Measurements from ENCODE around the gene CYLD.

Gene CYLD

GRCh38 chr16:50822671-50823070 lies 80.8 kb downstream of the CYLD start:
- no peak for DNase-seq

DNA sequence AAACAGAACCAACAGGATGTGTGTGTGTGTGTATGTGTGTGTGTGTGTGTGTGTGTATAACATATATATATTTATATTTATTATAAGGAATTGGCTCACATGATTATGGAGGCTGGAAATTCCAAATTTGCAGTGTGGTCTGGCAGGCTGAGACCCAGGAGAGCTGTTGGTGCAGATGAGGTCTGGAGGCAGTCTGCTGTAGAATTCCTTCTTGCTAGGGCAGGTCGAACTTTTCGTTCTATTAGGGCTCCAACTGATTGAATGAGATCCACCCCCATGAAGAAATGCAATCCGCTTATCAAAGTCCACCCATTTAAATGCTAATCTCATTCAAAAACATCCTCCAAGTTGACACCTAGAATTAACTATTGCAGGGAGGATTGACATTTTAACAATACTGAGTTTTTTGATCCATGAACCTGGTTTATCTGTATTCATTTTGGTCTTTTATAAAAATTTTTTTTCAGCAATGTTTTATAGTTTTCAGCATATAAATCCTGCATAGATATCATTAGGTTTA lies 85.0 kb downstream of the CYLD start:
- DNase-seq = no peak

DNA sequence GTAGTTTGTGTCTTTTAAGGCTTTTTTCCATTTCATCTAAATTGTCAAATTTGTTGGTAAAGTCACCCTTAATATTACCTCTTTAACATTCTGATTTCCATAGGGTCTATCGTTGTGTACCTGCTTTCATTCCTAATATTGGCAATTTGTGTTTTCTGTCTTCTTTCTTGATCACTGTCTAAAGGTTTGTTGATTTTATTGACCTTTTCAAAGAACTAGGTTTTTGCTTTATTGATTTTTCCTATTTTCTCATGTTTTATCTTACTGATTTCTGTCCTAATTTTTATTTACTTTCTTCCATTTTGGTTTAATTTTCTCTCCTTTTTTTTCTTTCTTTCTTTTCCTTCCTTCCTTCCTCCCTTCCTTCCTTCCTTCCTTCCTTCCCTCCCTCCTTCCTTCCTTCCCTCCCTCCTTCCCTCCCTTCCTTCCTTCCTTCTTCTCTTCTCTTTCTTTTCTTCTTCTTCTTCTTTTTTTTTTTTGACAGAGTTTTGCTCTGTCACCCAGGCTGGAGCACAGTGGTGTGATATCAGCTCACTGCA lies 86.3 kb downstream of the CYLD start:
- DNase-seq = no peak

DNA sequence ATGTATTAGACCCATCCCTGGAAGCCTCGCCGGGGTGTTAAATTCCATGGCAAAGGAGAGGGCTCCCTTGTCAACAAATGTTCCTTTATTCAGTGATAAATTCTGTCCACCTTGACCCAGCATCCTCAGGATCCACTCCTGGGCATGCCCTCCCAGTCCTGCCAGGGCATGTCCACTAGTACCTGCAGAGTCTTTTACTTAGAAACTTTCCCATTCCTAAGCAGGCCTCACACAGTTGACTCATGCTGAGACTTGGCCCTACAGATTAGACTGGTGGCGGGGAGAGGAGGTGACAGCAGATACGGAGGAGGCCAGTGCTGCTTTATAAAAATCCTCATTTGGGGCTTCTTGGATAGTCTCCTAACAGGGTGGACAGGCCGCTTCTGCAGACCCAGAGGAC lies 88.8 kb downstream of the CYLD start:
- DNase-seq = no peak

GRCh38 chr16:50831751-50832150 lies 89.9 kb downstream of the CYLD start:
- no peak for DNase-seq

- DNase-seq = no peak
These were observed 92.0 kb downstream of the CYLD start for GRCh38 chr16:50833929-50834328.

- DNase-seq = no peak
These were observed 92.8 kb downstream of the CYLD start for GRCh38 chr16:50834701-50835100.

DNA sequence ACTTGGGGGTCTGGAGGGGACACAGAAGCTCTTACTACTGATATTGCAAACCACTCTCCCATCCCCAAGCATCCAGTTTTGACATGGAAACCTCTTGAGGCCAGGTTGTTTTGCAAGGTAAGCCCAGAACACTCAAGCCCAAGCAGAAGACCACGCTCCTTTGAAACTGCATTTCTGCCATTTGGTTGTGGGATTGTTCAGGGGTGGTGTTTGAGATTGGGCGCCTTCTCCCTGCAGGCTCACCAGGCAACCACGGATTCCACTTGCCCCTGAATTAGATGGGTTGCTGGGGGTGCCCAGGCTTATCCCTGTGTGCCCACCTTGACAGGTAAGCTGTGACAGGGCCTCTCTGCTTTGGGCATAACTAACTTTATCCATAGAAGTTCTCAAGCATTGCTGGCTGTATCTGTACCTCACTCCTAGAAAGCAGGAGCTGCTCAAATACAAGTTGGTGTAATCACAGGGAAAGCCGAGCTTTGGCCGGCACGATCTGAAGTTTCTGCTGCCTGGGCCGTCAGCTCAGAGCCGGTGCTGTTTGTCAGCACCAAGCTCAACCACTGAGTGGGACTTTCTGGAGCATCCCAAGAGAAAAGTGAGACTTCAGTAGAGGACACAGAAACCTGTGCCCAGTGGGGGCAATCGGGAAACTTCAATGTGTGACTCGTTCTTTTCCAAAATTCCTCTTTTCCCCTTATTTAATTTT lies 93.6 kb downstream of the CYLD start:
- DNase-seq = no peak

DNA sequence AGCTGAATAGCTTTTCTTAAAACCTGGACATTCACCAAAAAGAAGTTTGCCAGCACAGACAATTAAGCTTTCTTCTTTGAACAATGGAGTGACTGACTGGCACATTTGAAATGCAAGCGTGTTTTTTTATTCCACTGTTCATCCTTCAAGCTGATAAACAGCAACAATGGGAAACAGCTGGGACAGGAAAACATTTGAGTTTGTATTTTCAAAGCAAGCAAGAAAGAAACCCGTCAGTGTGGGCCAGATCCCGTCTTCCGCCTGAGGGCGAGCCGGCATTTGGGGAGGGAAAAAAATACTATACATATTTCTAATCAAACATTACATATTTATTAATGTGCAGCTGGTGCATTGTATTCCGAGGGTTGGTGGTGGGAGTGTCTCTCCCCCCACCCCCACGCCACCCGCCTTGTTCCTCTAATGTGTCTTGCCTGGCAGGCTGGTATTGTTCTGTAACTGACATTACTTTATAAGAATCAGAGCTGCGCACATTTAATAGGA lies 94.3 kb downstream of the CYLD start:
- no peak for DNase-seq

- DNase-seq = no peak
These were observed 95.4 kb downstream of the CYLD start for GRCh38 chr16:50837324-50837723.

GRCh38 chr16:50838165-50838564 lies 96.3 kb downstream of the CYLD start:
- no peak for DNase-seq

GRCh38 chr16:50838885-50839284 lies 97.0 kb downstream of the CYLD start:
- DNase-seq = no peak

- no peak for DNase-seq
These were observed 97.5 kb downstream of the CYLD start for GRCh38 chr16:50839356-50839755.

DNA sequence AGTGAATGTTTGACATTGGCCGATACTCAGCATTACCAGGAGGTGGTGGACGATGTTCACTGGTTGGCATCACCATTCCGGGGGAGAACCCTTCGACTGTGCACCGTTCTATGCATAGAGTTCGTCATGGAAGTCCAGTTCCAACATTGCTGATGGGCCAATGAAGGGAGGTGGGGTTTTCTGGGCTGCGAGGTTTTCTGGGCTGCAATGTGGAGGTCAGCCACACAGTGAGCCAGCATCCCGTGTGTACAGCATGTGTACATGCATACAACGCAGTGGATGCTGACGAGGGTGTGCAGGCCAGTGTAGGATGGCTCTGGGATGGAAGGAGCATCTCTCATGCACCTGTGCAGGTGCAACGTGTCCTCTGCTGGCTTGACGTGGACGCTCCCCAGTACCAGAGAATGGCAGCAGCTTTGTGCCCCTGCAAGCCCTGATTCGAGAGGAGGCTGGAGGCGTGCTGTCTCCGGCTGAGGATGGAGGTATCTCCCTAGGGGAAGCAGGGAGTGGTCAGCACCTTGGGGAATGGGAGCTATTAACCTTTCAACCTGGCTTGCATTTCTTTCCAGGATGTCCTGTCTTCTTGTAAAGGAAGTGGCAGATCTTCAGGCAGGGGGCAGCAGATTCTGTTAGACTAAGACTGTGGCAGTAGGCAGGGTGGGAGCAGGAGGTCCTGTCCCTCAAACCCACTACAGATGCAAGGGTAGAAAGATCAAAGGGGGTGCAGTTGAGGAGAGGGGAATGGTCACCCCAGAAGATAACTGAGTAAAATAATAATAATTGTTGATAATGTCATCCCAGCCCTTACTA lies 98.2 kb downstream of the CYLD start:
- DNase-seq = no peak

GRCh38 chr16:50841081-50841886 lies 99.4 kb downstream of the CYLD start:
- no peak for DNase-seq

GRCh38 chr16:50842013-50842505 lies 100.2 kb downstream of the CYLD start:
- DNase-seq = no peak

- no peak for DNase-seq
These were observed 100.7 kb downstream of the CYLD start for GRCh38 chr16:50842589-50842988.

GRCh38 chr16:50844840-50845239 lies 103.0 kb downstream of the CYLD start:
- DNase-seq = no peak

- no peak for DNase-seq
These were observed 103.4 kb downstream of the CYLD start for GRCh38 chr16:50845296-50845695.

GRCh38 chr16:50846511-50846910 lies 104.6 kb downstream of the CYLD start:
- no peak for DNase-seq

DNA sequence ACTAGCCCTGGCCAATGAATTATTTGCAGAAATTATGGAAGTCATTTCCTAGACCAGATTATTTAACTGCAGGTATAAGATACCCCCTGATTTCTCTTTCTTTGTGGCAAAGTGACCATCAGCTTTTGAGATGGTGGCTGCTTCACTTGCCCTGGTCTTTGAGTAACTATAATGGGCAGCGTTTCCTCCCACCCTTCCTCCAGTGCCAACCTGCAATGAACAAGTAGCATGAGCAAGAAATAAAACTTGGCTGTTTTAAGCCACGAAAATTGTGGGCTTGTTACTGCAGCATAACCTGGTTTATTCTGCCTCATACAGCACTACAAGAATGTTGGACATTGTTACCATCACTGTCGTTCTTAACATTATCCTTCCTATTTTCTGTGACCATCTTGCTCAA lies 105.3 kb downstream of the CYLD start:
- DNase-seq = no peak

DNA sequence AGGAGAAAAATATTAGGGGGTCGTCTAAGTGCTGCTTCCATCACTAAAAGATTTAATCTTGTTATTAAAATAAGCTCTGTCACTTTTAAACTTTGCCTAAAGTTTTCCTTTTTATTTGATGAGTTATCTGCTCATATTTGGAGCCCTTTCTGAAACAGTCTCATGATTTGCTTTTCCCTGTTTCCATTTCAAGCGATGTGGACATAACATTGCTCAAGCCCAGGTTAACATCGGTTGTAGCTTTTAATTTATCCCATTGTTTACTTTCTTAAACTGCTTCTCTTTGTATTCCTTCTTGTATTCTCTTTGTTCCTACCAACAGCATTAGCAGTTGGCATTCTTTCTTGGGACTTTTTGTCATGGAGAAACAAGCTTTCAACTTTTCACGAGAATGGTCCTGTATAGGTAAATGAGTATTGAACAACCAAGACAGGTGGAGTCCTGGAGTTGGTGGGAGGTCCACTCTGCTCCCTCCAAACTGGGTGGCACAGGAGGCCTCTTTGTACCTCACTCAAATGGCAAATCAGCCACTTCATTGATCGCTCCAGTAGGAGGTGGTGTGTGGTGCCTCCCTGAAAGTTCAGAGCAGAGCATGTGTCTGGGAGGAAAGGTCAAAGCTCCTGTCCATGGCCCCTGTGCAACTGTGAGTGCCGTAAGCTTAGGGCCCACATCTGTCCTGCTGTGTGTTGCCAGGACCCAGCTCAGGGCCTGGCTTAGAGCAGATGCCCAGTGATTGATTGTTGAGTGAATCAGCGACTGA lies 107.0 kb downstream of the CYLD start:
- DNase-seq = no peak
